ENCODE results near the gene TBC1D25.

Gene TBC1D25

GRCh38 chrX:48558271-48558670 is 18.8 kb downstream of the TBC1D25 start:
- no peak overlapping the region for H3K4me2 ChIP-seq (ENCODE audit: low read length)
- H3K9me3 ChIP-seq (ENCODE audit: insufficient read depth, low read depth, low read length) = no peaks in the 10 kb centered on the region
- H3K36me3 ChIP-seq (ENCODE audit: control insufficient read depth in 1 of 2, insufficient read depth in 2 of 2, low read length in 2 of 2) = peaks cover 28 to 32% of the 10 kb centered on the region in 2 experiments
- no peak overlapping the region for H4K12ac ChIP-seq (ENCODE audit: low read depth, low read length)
- no CpG with 5 or more reads among the region's 4 CpGs for WGBS (ENCODE audit: extremely low coverage, insufficient coverage, insufficient read length)
- H3K27ac ChIP-seq (ENCODE audit: low read depth, low read length) = no peak overlapping the region
- no peak overlapping the region for H2AK5ac ChIP-seq (ENCODE audit: low read length)
- H2AFZ ChIP-seq (ENCODE audit: insufficient read depth, low read length, poor library complexity) = no peak overlapping the region
- H3K4me1 ChIP-seq (ENCODE audit: control insufficient read depth in 1 of 2, insufficient read depth in 2 of 2, low read length in 2 of 2) = no peaks in the 10 kb centered on the region
- no peak overlapping the region for H3K14ac ChIP-seq (ENCODE audit: low read length)
- no peak overlapping the region for H4K8ac ChIP-seq (ENCODE audit: low read depth, low read length)
- H3K27me3 ChIP-seq (ENCODE audit: insufficient read depth, low read length) = no peaks in the 10 kb centered on the region
- H2BK5ac ChIP-seq (ENCODE audit: low read depth, low read length, poor library complexity) = no peak overlapping the region
- H2BK120ac ChIP-seq (ENCODE audit: insufficient read depth, low read length, poor library complexity) = no peak overlapping the region
- H3K4ac ChIP-seq (ENCODE audit: low read depth, low read length) = no peak overlapping the region
- H3K79me1 ChIP-seq (ENCODE audit: low read length) = no peaks in the 10 kb centered on the region
- H3K9ac ChIP-seq (ENCODE audit: low read length) = no peak overlapping the region
- peak; percentile 45 to 68 for DNase-seq
- H4K91ac ChIP-seq (ENCODE audit: low read depth, low read length) = no peak overlapping the region
- no peak overlapping the region for H3K4me3 ChIP-seq (ENCODE audit: low read depth, low read length)
- no peak overlapping the region for H2BK12ac ChIP-seq (ENCODE audit: low read length)
- no peaks in the 10 kb centered on the region for H3K79me2 ChIP-seq (ENCODE audit: control insufficient read depth, insufficient read depth, low read length, poor library complexity)
- no peak overlapping the region for H3K23ac ChIP-seq (ENCODE audit: low read length)
- H3K18ac ChIP-seq (ENCODE audit: low read length) = no peak overlapping the region

GRCh38 chrX:48559636-48560035 is 20.1 kb downstream of the TBC1D25 start:
- H4K12ac ChIP-seq (ENCODE audit: low read depth, low read length) = no peak overlapping the region
- no peak overlapping the region for H3K18ac ChIP-seq (ENCODE audit: low read length)
- no peak overlapping the region for H3K27ac ChIP-seq (ENCODE audit: low read depth, low read length)
- H3K14ac ChIP-seq (ENCODE audit: low read length) = no peak overlapping the region
- no peak overlapping the region for H2AFZ ChIP-seq (ENCODE audit: insufficient read depth, low read length, poor library complexity)
- H2BK12ac ChIP-seq (ENCODE audit: low read length) = no peak overlapping the region
- no peaks in the 10 kb centered on the region for H3K79me2 ChIP-seq (ENCODE audit: control insufficient read depth, insufficient read depth, low read length, poor library complexity)
- H2BK120ac ChIP-seq (ENCODE audit: insufficient read depth, low read length, poor library complexity) = no peak overlapping the region
- no peak overlapping the region for H3K23ac ChIP-seq (ENCODE audit: low read length)
- H3K4ac ChIP-seq (ENCODE audit: low read depth, low read length) = no peak overlapping the region
- no CpG with 5 or more reads among the region's 24 CpGs for WGBS (ENCODE audit: extremely low coverage, insufficient coverage, insufficient read length)
- H3K79me1 ChIP-seq (ENCODE audit: low read length) = no peaks in the 10 kb centered on the region
- H2AK5ac ChIP-seq (ENCODE audit: low read length) = no peak overlapping the region
- no peak for DNase-seq
- H3K4me1 ChIP-seq (ENCODE audit: control insufficient read depth in 1 of 2, insufficient read depth in 2 of 2, low read length in 2 of 2) = no peaks in the 10 kb centered on the region
- H2BK5ac ChIP-seq (ENCODE audit: low read depth, low read length, poor library complexity) = no peak overlapping the region
- H3K27me3 ChIP-seq (ENCODE audit: insufficient read depth, low read length) = no peaks in the 10 kb centered on the region
- H4K8ac ChIP-seq (ENCODE audit: low read depth, low read length) = no peak overlapping the region
- no peak overlapping the region for H3K9ac ChIP-seq (ENCODE audit: low read length)
- H3K9me3 ChIP-seq (ENCODE audit: insufficient read depth, low read depth, low read length) = no peaks in the 10 kb centered on the region
- no peak overlapping the region for H3K4me3 ChIP-seq (ENCODE audit: low read depth, low read length)
- no peak overlapping the region for H4K91ac ChIP-seq (ENCODE audit: low read depth, low read length)
- H3K36me3 ChIP-seq (ENCODE audit: control insufficient read depth in 1 of 2, insufficient read depth in 2 of 2, low read length in 2 of 2) = peaks cover 25 to 36% of the 10 kb centered on the region in 2 experiments
- H3K4me2 ChIP-seq (ENCODE audit: low read length) = no peak overlapping the region

GRCh38 chrX:48560056-48560455 is 20.5 kb downstream of the TBC1D25 start:
- no peak overlapping the region for H4K12ac ChIP-seq (ENCODE audit: low read depth, low read length)
- H3K23ac ChIP-seq (ENCODE audit: low read length) = no peak overlapping the region
- no peak overlapping the region for H3K4me3 ChIP-seq (ENCODE audit: low read depth, low read length)
- no peak overlapping the region for H3K14ac ChIP-seq (ENCODE audit: low read length)
- no peak overlapping the region for H2AFZ ChIP-seq (ENCODE audit: insufficient read depth, low read length, poor library complexity)
- H3K36me3 ChIP-seq (ENCODE audit: control insufficient read depth in 1 of 2, insufficient read depth in 2 of 2, low read length in 2 of 2) = peaks cover 25 to 34% of the 10 kb centered on the region in 2 experiments
- WGBS (ENCODE audit: extremely low coverage, insufficient coverage, insufficient read length) = no CpG with 5 or more reads among the region's 14 CpGs
- H2AK5ac ChIP-seq (ENCODE audit: low read length) = no peak overlapping the region
- H3K4me2 ChIP-seq (ENCODE audit: low read length) = no peak overlapping the region
- H3K79me1 ChIP-seq (ENCODE audit: low read length) = no peaks in the 10 kb centered on the region
- H3K27ac ChIP-seq (ENCODE audit: low read depth, low read length) = no peak overlapping the region
- H4K91ac ChIP-seq (ENCODE audit: low read depth, low read length) = no peak overlapping the region
- H3K4me1 ChIP-seq (ENCODE audit: control insufficient read depth in 1 of 2, insufficient read depth in 2 of 2, low read length in 2 of 2) = no peaks in the 10 kb centered on the region
- no peaks in the 10 kb centered on the region for H3K9me3 ChIP-seq (ENCODE audit: insufficient read depth, low read depth, low read length)
- no peak overlapping the region for H3K18ac ChIP-seq (ENCODE audit: low read length)
- no peak overlapping the region for H2BK12ac ChIP-seq (ENCODE audit: low read length)
- H3K4ac ChIP-seq (ENCODE audit: low read depth, low read length) = no peak overlapping the region
- H3K9ac ChIP-seq (ENCODE audit: low read length) = no peak overlapping the region
- no peak for DNase-seq
- no peak overlapping the region for H2BK5ac ChIP-seq (ENCODE audit: low read depth, low read length, poor library complexity)
- no peak overlapping the region for H4K8ac ChIP-seq (ENCODE audit: low read depth, low read length)
- H3K79me2 ChIP-seq (ENCODE audit: control insufficient read depth, insufficient read depth, low read length, poor library complexity) = no peaks in the 10 kb centered on the region
- H3K27me3 ChIP-seq (ENCODE audit: insufficient read depth, low read length) = no peaks in the 10 kb centered on the region
- H2BK120ac ChIP-seq (ENCODE audit: insufficient read depth, low read length, poor library complexity) = no peak overlapping the region

- H3K4me2 ChIP-seq (ENCODE audit: low read length) = no peak overlapping the region
Observed at GRCh38 chrX:48560681-48561080, 21.2 kb downstream of the TBC1D25 start.

More at GRCh38 chrX:48560681-48561080, 21.2 kb downstream of the TBC1D25 start:
- WGBS (ENCODE audit: extremely low coverage, insufficient coverage, insufficient read length) = no CpG with 5 or more reads among the region's 12 CpGs
- Histone ChIP-seq H2BK5ac (ENCODE audit: low read depth, low read length, poor library complexity) (no peak overlapping the region), H3K36me3 (ENCODE audit: control insufficient read depth in 1 of 2, insufficient read depth in 2 of 2, low read length in 2 of 2) (peaks cover 25 to 33% of the 10 kb centered on the region in 2 experiments), H2AFZ (ENCODE audit: insufficient read depth, low read length, poor library complexity) (no peak overlapping the region), H3K14ac (ENCODE audit: low read length) (no peak overlapping the region), H3K79me2 (ENCODE audit: control insufficient read depth, insufficient read depth, low read length, poor library complexity) (no peaks in the 10 kb centered on the region), H3K4me3 (ENCODE audit: low read depth, low read length) (no peak overlapping the region), H3K79me1 (ENCODE audit: low read length) (no peaks in the 10 kb centered on the region), H3K4ac (ENCODE audit: low read depth, low read length) (no peak overlapping the region), H3K23ac (ENCODE audit: low read length) (no peak overlapping the region), H3K27ac (ENCODE audit: low read depth, low read length) (no peak overlapping the region), H4K91ac (ENCODE audit: low read depth, low read length) (no peak overlapping the region), H3K27me3 (ENCODE audit: insufficient read depth, low read length) (no peaks in the 10 kb centered on the region), H4K12ac (ENCODE audit: low read depth, low read length) (no peak overlapping the region), H2BK12ac (ENCODE audit: low read length) (no peak overlapping the region), H4K8ac (ENCODE audit: low read depth, low read length) (no peak overlapping the region), H3K18ac (ENCODE audit: low read length) (no peak overlapping the region), H3K4me1 (ENCODE audit: control insufficient read depth in 1 of 2, insufficient read depth in 2 of 2, low read length in 2 of 2) (no peaks in the 10 kb centered on the region), H3K9me3 (ENCODE audit: insufficient read depth, low read depth, low read length) (no peaks in the 10 kb centered on the region), H2BK120ac (ENCODE audit: insufficient read depth, low read length, poor library complexity) (no peak overlapping the region), H3K9ac (ENCODE audit: low read length) (no peak overlapping the region), H2AK5ac (ENCODE audit: low read length) (no peak overlapping the region)
- DNase-seq = no peak
